Thyroid gland (tissue), 4 donors: ENCODE data around the gene PDZD2. TPM values are rescaled to one million over a fixed set of nuclear protein-coding genes. Genes with fewer than 3 reads are reported as not detected.

Experiments
- DNase-seq, 2 donors: peaks; one replicate each; pipeline ENCODE4 v3.0.0-alpha.2; 2019
- H3K27ac ChIP-seq, 3 donors: fragments of 200-600 bp; sonication (generic); 1 replicate in 2 of 3; 2 replicates in 1 of 3; pipeline ENCODE4 v1.5.1; 2016 to 2019; ENCODE audit warnings: mild to moderate bottlenecking in 1 of 3, moderate library complexity in 1 of 3
- H3K27me3 ChIP-seq: fragments of 200-600 bp; sonication (generic); one replicate; pipeline ENCODE4 v1.5.1; 2019
- H3K36me3 ChIP-seq, 2 donors: fragments of 200-600 bp; sonication (generic); one replicate each; pipeline ENCODE4 v1.5.1; 2016 to 2019
- H3K4me1 ChIP-seq, 2 donors: fragments of 200-600 bp; sonication (generic); one replicate each; pipeline ENCODE4 v1.5.1; 2017 to 2019
- H3K4me3 ChIP-seq, 3 donors: fragments of 200-600 bp; sonication (generic); replicated peaks in 1 of 3; 1 replicate in 2 of 3; 2 replicates in 1 of 3; pipeline ENCODE4 v1.5.1; 2016; ENCODE audit warnings: mild to moderate bottlenecking in 1 of 3
- H3K9me3 ChIP-seq: fragments of 200-600 bp; sonication (generic); one replicate; pipeline ENCODE4 v1.5.1; 2017
- POLR2A ChIP-seq, 2 donors: fragments of 450-650 bp; IDR thresholded peaks; one replicate each; pipeline ENCODE4 v1.6.1; 2017; ENCODE audit warnings: antibody characterized with exemption in 2 of 2, mild to moderate bottlenecking in 2 of 2, moderate library complexity in 1 of 2
- WGBS, 2 donors: methylation state at CpG; one replicate each; pipeline ENCODE4 v1.1.5; 2017; 5-methylcytosine and 5-hydroxymethylcytosine counted together
- intact Hi-C: fragments of 100-400 bp; cut with DNase I; formaldehyde crosslinking; loops from one replicate; pipeline ENCODE4 v1.15.1; 2023
- total RNA-seq, 4 donors: library from RNA; depleted of rRNA; stranded (reverse); fragments of >200 nt; gene quantifications; one replicate each; pipeline ENCODE4 v1.2.3, GENCODE V29; 2016
- TF ChIP-seq, protein P1 (sequence below), 6 experiments: fragments of 200-600 bp in 3 of 6; fragments of 450-650 bp in 3 of 6; sonication (generic) in 3 of 6; IDR thresholded peaks; one replicate each; pipeline ENCODE4 v1.5.1; 2016 to 2019; ENCODE audit warnings: antibody characterized with exemption in 6 of 6, mild to moderate bottlenecking in 2 of 6, inconsistent platforms in 1 of 6, moderate library complexity in 1 of 6

PDZD2 gene
- total RNA-seq, 4 donors from 2014 or later = 1.8 to 4.5 (median 3.9) TPM

DNA sequence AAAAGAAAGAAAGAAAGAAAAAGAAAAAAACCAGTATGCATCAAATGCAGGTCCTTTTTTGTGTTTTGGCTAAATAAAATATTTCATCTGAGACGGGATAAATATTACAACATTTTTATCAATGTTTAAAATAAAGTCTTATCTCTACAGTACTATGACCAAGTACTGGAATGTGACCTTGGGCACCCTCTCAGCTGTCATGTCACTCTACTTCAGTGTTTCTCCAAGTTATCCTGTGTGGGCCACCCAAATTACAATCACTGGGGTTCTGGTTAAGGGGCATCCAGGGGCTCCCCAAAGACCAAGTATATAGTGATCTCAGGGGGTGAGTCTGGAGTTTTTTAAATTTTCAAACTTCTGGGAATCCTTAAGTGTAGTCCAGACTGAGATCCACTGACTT, 3.5 kb upstream of the PDZD2 start:
- WGBS, 2 donors = 71 to 80% methylated on average over 1 of the region's 1 CpG

DNA sequence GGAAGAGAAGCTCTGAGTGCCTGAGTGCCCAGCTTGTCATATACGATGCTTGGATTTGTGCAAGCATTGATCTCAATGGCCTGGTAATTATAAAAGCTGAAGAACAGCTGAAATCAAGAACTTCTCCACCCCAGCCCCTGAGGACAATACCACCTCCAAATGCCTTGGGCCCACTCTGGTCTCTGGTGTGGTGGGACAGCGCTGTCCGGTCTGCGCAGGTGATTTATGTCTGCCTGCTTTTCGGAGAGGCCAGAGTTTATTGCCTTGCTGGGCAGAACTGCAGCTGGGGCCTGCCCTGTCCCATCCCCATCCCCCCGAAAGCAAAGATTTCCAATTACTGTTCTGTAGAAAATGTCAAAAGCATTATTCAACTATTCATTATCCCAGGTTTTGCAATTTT, 1.1 kb upstream of the PDZD2 start:
- no peak overlapping the region for H3K4me3 ChIP-seq
- H3K9me3 ChIP-seq = no peaks in the 10 kb centered on the region
- no peaks in the 10 kb centered on the region for H3K27me3 ChIP-seq
- H3K36me3 ChIP-seq = no peaks in the 10 kb centered on the region
- no peak for DNase-seq
- intact Hi-C loops = no loop called here
- peaks cover 7 to 14% of the 10 kb centered on the region in 2 donors for H3K4me1 ChIP-seq
- TF ChIP-seq, protein P1, sequence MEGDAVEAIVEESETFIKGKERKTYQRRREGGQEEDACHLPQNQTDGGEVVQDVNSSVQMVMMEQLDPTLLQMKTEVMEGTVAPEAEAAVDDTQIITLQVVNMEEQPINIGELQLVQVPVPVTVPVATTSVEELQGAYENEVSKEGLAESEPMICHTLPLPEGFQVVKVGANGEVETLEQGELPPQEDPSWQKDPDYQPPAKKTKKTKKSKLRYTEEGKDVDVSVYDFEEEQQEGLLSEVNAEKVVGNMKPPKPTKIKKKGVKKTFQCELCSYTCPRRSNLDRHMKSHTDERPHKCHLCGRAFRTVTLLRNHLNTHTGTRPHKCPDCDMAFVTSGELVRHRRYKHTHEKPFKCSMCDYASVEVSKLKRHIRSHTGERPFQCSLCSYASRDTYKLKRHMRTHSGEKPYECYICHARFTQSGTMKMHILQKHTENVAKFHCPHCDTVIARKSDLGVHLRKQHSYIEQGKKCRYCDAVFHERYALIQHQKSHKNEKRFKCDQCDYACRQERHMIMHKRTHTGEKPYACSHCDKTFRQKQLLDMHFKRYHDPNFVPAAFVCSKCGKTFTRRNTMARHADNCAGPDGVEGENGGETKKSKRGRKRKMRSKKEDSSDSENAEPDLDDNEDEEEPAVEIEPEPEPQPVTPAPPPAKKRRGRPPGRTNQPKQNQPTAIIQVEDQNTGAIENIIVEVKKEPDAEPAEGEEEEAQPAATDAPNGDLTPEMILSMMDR (IDR thresholded peaks at IDR 0.05) = no peak
- TF ChIP-seq POLR2A (IDR thresholded peaks at IDR 0.05) = no peak
- WGBS, 2 donors = 94 to 98% methylated on average over 6 of the region's 6 CpGs
- no peak overlapping the region for H3K27ac ChIP-seq

More for the DNA sequence above, 3.5 kb upstream of the PDZD2 start:
- H3K4me1 ChIP-seq = peaks cover 7 to 14% of the 10 kb centered on the region in 2 donors
- H3K36me3 ChIP-seq = no peaks in the 10 kb centered on the region
- TF ChIP-seq POLR2A (IDR thresholded peaks at IDR 0.05) = no peak
- TF ChIP-seq, protein P1 (IDR thresholded peaks at IDR 0.05) = no peak
- H3K27ac ChIP-seq = no peak overlapping the region
- H3K27me3 ChIP-seq = no peaks in the 10 kb centered on the region
- DNase-seq = no peak
- no peaks in the 10 kb centered on the region for H3K9me3 ChIP-seq
- intact Hi-C loops = no loop called here
- H3K4me3 ChIP-seq = no peak overlapping the region

DNA sequence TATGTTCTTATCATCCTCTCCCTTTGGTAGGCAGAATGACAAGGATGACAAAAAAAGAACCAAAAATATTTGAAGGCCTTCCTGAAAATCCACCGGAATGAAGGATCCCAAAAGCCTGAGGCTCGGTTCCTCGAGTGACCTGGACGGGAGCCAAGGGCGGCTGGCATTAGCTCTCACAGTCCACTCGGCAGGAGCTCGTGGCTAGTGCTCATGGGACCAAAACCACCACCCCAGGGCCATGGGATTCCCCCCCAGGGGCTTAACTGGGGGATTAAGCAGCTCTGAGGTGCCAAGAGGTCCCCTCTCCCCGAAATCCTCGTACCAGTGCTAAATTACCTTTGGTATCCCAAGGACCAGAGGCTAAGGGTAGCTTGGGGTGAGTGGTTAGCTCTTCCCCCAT, 586 bp upstream of the PDZD2 start:
- TF ChIP-seq POLR2A (IDR thresholded peaks at IDR 0.05) = no peak
- TF ChIP-seq, protein P1 (IDR thresholded peaks at IDR 0.05) = no peak
- DNase-seq = peak; percentile 49 to 54
- no peaks in the 10 kb centered on the region for H3K36me3 ChIP-seq
- no peaks in the 10 kb centered on the region for H3K9me3 ChIP-seq
- peak overlapping the region in 1 of 3 donors; percentile 46 for H3K4me3 ChIP-seq
- H3K27me3 ChIP-seq = no peaks in the 10 kb centered on the region
- peak overlapping the region in 1 of 3 donors; percentile 10 for H3K27ac ChIP-seq
- WGBS, 2 donors = 6 to 8% methylated on average over 9 of the region's 9 CpGs
- intact Hi-C loops = no loop called here
- H3K4me1 ChIP-seq = peaks cover 7 to 14% of the 10 kb centered on the region in 2 donors

DNA sequence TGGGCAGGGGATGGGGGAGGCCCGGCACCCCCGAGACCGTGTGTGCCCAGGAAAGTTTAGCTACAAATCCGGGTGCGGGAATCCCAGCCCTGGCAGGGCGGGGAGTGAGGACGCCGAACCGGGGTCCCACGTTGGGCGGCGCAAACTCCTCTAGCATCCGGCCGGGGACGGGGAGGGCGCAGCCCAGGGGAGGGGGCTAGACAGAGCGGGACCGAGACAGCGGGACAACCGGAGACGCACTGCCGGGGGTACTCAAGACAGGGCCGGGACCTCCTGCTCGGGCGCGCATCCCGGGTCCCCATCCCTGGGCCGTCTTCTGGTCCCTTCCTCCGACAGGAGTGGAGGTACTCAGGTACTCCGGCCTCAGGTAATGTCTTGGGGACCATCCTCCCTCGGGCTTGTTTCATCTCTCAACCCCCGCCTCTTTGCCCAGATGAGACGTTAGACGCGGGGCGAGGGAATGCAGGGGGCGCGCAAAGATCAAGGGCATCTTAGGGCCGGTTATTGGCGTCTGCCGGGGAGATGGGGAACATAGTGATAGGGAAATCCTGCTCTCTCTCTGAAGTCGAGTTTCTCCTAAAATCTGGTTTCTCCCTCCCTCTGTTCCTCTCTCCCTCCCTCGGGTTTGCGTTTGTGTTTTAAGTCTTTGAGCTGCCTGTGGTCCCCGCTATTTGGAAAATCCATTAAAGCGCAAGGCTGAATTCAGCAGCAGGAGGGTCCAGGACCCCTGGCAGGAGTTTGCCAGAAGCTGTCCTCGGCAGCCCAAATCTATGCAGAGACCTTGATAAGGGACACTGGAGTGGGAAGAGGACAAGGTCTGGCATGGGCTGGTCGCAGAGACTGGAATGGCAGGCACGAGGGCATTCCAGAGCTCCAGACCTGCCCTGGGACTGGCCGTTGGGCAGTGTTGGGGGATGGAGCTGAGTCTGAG, 815 bp downstream of the PDZD2 start:
- TF ChIP-seq POLR2A (IDR thresholded peaks at IDR 0.05) = no peak
- TF ChIP-seq, protein P1 (IDR thresholded peaks at IDR 0.05) = no peak
- Histone ChIP-seq H3K27ac (no peak overlapping the region), H3K36me3 (no peaks in the 10 kb centered on the region), H3K27me3 (no peaks in the 10 kb centered on the region), H3K4me1 (peaks cover 7 to 14% of the 10 kb centered on the region in 2 donors), H3K9me3 (no peaks in the 10 kb centered on the region), H3K4me3 (peak overlapping the region in 2 of 3 donors; percentile 34 to 46)
- peak in 1 of 2 donors; percentile 10 for DNase-seq
- 22 to 38% methylated on average over 21 to 22 of the region's 50 CpGs for WGBS, 2 donors
- intact Hi-C loops = no loop called here

DNA sequence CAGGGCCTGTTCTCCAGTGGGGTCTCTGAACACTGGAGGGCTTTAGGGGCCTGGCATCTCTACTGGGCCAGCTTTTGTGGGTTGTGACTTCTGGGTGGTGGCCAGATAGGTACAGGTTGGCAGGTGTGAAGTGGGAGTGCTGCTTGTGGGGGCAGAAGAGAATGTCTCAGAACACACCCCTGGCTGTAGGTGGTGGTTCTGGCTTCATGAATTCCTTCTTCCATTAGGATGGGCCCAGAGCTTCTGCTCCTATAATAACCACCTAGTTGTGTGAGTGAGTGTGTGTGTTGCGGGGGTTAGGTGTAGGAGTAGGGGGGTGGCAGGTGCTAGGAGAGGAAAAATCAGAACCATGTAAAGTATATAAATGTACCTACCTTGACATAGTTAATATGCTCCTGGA, 1.6 kb downstream of the PDZD2 start:
- Histone ChIP-seq H3K36me3 (no peaks in the 10 kb centered on the region), H3K4me1 (peaks cover 7 to 14% of the 10 kb centered on the region in 2 donors), H3K9me3 (no peaks in the 10 kb centered on the region), H3K27me3 (no peaks in the 10 kb centered on the region), H3K27ac (no peak overlapping the region), H3K4me3 (no peak overlapping the region)
- TF ChIP-seq, protein P1 (IDR thresholded peaks at IDR 0.05) = no peak
- TF ChIP-seq POLR2A (IDR thresholded peaks at IDR 0.05) = no peak
- WGBS, 2 donors = 96 to 100% methylated on average over 1 of the region's 1 CpG
- intact Hi-C loops = no loop called here
- no peak for DNase-seq
